GM21423 (cell line): ENCODE results near the gene SHISA4.
"Not testable (repeated sequence)": the region's sequence is repeated elsewhere in the genome, so short reads cannot be mapped to it uniquely, and the experiment has no call there.

ENCODE experiments used
- ATAC-seq: cut with Tn5 transposase; IDR thresholded peaks from one replicate; pipeline ENCODE4 v1.9.1; 2021; ENCODE audit warnings: mild to moderate bottlenecking, moderate library complexity; ENCODE audit not compliant: unreplicated experiment

Gene SHISA4

DNA sequence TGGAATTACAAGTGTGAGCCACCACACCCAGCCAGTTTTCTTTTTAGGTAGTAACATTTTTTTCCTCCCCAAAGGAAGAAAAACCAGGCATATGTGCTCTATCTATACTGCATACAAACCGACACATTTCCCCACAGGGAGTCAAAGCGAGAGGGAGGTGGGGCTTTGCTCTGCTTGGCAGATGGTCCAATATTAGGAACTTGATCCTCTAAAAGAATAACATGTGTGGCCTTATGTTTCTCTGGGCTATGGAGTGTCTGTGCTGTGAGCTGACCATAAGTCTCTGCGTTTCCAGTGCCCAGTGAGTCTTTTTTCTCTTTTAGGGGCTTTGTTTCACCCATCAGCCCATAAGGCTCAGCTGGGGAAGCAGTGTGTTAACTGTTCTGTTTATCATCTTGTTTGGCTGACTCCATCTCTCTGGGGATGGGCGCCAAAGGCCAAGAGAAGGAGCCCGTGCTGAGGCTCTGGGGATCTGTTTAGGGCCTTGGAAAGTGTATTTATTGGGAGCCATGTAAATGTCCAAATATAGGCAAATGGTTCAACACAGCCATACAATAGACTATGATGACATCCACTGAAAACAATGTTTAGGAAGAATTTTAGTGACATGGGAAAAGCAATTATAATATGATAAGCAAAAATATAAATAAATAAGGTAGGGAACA lies 37.4 kb downstream of the SHISA4 start:
- no peak for ATAC-seq

- ATAC-seq = no peak
These were observed 39.6 kb downstream of the SHISA4 start for GRCh38 chr1:201928266-201928665.

- no peak for ATAC-seq
These were observed 41.4 kb downstream of the SHISA4 start for GRCh38 chr1:201930137-201930536.

GRCh38 chr1:201930803-201931202 lies 42.1 kb downstream of the SHISA4 start:
- no peak for ATAC-seq

- no peak for ATAC-seq
These were observed 45.2 kb downstream of the SHISA4 start for GRCh38 chr1:201933840-201934430.

DNA sequence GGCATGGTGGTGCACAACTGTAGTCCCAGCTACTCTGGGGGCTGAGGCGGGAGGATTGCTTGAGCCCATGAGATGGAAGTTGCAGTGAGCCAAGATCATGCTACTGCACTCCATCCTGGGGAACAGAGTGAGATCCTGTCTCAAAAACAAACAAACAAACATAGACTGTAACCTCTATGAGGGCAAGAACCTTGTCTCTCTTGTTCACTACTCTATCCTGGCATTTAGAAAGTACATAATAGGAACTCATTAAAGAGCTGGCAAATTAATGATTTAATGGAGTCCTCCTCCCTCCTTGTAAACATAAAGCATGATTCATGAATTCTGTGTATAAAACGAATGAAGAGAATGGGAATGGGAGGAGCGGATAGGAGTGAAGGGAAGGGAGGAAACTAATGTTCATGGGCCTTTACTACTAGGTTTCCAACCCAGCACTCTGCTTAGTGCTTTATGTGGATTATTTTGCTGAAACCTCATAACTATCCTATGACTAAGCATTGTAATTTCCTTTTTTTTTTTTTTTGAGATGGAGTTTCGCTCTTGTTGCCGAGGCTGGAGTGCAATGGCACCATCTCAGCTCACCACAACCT lies 49.0 kb downstream of the SHISA4 start:
- no peak for ATAC-seq

- no peak for ATAC-seq
These were observed 49.8 kb downstream of the SHISA4 start for GRCh38 chr1:201938440-201939035.

DNA sequence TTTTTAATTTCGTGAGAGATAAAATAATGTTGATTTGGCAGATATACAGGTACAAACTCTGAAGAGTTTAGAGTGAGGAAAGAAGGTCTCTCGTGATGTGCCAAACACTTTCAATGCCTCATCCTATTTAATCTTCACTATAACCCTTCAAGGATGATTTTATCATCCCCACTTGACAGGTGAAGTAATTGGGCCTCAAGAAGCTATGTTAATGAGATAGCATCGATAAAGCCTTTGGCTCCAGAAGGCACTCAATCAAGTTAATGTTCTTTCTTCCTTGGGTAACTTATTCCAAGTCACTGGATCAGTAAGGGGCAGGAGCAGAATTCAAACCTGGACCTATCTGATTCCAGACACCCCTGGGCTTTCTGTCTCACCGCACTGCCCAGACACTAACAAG lies 50.5 kb downstream of the SHISA4 start:
- ATAC-seq = no peak

DNA sequence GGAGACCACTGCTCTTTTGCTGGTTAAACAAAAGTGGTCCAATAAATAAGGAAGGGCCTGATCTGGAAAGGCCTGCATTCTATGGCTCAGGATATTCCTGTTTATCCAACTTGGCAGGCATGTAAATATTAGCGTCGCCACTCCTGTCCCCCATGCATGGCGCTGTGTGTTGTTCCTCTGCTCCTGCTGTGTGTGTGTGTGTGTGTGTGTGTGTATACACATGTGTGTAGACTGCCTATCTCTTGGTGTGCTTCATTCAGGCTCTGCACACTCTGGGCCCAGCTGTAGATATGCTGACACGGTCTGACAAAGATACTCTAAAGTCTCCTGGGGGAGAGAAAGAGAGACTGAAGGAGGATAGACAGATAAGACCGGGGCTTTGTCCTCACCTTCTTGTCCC lies 50.9 kb downstream of the SHISA4 start:
- no peak for ATAC-seq

DNA sequence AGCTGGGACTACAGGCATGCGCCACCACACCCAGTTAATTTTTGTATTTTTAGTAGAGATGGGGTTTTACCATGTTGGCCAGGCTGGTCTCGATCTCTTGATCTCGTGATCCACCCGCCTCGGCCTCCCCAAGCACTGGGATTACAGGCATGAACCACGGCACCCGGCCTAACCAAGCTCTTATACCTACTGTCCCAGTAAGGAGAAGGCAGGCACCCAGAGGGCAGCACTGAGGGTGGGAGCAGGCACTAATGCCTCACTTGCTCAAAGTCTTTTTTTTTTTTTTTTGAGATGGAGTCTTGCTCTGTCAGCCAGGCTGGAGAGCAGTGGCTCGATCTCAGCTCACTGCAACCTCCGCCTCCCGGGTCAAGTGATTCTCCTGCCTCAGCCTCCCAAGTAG lies 51.6 kb downstream of the SHISA4 start:
- ATAC-seq = not testable (repeated sequence)

- ATAC-seq = no peak
These were observed 52.9 kb downstream of the SHISA4 start for GRCh38 chr1:201941420-201942128.

DNA sequence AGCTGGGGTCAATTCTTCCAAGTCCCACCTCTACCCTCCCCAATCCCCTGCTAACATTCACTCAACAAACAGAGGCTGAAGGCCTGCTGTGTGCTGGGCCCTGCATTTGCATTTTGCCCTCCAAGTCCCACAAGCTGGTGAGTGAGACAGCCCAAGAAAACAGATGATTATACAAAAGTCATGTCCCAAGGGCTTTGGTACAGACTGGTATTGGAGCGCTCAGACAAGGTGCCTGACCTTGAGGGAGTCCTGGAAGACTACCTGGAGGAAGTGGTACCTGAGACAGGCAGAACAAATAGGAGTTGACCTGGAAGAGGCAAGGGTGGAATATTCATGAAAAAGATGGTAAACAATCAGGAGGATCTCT lies 53.4 kb downstream of the SHISA4 start:
- no peak for ATAC-seq
